ENCODE results near the gene SNTG2. TPM values are rescaled to one million over a fixed set of nuclear protein-coding genes. Genes with fewer than 3 reads are reported as not detected.

The SNTG2 gene
- total RNA-seq, 1 donor from 2014 or later, result 0.17 TPM

DNA sequence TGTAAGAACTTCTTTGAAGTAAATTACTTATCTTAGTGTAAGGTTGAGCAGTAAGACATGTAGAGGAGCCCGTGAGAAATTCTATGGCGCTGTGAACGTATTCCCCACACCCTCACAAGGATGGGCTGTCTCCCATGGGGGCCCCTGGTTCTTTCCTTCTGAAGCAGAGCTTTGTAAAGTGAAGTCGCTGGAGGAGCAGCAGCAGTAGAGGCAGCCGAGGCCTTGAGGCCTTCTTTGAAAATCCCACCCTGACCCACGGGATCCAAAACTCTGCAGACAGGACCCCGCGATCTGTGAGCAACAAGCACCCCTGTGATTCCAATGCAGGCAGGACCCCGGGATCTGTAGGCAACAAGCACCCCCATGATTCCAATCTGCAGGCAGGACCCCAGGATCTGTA, 23.8 kb upstream of the SNTG2 start:
- DNase-seq, result no peak

DNA sequence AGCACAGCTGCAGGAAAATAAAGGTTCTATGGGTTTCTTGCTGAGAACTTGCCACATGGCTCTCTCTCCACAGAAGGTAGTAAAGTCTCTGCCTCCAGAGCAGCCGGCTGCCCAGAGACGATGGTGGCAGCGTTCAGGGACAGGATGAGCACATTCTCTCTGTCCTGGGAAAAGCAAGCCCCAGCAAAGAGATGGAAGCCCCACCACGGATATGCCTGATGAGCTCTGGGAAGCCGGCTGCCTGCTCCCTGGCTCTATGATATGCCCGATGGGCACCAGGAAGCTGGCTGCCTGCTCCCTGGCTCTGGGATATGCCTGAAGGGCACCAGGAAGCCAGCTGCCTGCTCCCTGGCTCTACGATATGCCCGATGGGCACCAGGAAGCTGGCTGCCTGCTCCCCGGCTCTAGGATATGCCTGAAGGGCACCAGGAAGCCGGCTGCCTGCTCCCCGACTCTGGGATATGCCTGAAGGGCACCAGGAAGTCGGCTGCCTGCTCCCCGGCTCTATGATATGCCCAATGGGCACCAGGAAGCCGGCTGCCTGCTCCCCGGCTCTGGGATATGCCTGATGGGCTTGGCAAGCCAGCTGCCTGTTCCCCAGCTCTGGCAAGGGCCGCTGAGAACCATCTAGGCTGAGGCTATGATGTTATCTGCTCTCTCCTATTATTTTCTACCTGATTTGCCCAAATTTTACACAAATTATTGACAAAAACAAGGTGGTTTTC, 21.5 kb upstream of the SNTG2 start:
- DNase-seq, result no peak

DNA sequence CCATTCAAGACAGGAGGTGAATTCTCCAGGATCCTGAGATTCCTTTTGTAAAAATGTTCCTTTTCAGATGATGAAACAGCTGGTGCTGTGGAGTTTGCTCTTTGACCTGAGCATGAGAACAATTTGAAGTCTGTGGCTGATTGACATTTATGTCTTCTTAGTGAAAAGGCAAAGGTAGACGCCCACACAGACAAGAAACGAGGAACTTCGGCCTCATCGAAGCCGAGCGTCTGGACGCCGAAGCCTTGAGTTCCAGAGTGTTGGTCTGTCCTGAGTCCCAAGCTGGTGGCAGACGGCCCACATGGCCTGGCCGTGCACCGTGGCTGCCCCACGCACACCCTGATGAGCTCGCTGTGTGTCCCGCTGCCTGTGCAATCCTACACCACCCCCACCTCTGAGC, 20.7 kb upstream of the SNTG2 start:
- DNase-seq, result no peak

DNA sequence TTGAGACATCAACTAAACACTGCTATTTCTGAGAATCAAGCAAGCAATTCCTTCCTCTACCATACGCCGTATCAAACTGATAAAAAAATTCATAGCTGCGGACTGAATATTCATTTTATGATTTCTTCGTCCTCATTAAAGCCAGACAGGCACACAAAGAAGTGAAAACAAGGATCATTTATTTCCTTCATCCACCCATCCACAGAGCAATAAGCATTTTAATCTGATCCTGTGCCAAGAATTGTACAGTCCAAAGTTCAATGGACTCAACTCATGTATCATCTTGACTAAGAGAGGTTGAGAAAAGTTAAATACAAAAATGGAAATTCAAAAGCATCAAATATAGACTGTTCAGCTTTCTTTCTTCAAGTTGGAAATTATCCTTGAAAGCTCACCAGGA, 19.7 kb upstream of the SNTG2 start:
- DNase-seq, result no peak

DNA sequence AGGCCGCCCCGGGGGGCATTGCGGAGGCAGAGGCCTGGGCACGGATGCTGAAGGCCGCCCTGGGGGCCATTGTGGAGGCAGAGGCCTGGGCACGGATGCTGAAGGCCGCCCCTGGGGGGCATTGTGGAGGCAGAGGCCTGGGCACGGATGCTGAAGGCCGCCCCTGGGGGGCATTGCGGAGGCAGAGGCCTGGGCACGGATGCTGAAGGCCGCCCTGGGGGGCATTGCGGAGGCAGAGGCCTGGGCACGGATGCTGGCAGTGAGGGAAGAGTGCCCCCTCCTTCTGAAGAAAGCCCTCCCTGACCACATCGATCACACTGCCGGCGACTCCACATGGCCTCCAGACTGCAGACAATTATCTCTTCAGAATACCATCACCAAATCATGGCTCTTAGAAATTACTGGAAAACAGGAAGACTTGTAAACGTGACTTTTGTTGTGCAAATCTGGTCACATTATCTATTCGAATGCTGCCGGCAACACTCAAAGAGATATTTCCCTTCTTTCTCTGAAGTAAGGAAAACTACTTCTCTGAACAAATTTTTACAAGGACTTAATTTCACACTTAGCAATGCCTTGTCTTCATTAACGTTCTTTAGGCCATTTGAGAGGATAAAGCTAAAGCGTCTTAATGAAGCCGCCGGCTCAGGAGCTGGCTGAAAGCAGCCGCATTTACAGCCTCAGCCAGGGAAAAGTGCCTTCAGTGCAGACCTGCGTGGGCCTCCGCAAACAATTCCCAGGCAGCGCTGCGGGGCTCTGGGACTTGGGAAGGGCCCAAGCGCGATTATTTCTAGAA, 18.1 kb upstream of the SNTG2 start:
- DNase-seq, result no peak

GRCh38 chr2:933734-934295, 16.8 kb upstream of the SNTG2 start:
- DNase-seq, result no peak

GRCh38 chr2:937530-937929, 13.1 kb upstream of the SNTG2 start:
- DNase-seq, result no peak

- DNase-seq, result no peak
Observed at GRCh38 chr2:938181-939005, 12.3 kb upstream of the SNTG2 start.

DNA sequence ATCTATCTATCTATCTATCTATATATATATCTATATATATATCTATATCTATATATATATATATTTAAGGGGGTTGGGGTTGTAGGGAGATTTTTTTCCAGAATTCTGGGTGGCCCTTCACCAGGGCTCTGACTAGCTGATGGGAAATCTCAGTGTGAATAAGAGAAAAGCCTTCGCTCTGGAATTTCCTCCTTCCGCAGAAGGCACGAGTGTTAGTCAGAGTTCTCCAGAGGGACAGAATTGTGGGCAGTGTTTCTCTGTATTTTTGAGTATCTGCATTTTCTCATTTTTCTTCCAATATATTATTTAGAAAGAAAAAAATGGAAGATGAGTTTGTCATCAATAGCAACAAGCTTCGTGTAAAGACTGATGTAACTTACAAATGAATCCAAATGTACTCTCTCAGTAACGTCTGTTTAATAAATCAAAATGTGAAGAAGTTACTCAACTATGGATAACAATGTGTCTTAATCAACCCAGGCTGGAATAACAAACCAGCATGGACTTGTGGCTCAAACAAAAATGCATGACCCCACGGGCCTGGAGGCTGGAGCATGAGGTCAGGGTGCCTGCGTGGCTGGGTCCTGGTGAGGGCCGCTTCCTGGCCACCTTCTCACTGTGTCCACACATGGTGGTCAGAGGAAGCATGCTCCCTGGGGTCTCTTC, 10.6 kb upstream of the SNTG2 start:
- no peak for DNase-seq

GRCh38 chr2:941871-942270, 8.8 kb upstream of the SNTG2 start:
- DNase-seq, result no peak

- no peak for DNase-seq
Observed at GRCh38 chr2:942775-943460, 7.7 kb upstream of the SNTG2 start.

DNA sequence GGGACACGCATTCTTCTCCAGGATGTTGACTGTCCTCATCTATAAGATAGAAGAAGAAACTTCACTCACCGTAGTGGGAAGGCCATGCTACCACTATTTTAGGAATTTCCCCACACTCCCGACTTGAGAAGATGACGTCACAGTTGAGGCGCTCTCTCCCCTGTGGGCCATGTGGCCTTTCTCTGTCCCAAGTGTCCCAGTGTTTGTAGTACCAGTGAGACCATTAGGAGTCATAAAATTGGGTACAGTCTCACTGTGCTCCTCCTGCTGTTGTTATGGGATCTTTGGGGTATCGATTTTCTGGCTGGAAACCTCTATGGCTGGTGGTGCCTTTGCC, 7.2 kb upstream of the SNTG2 start:
- no peak for DNase-seq

GRCh38 chr2:943821-944220, 6.8 kb upstream of the SNTG2 start:
- DNase-seq, result no peak

GRCh38 chr2:944693-945092, 6.0 kb upstream of the SNTG2 start:
- DNase-seq, result no peak

DNA sequence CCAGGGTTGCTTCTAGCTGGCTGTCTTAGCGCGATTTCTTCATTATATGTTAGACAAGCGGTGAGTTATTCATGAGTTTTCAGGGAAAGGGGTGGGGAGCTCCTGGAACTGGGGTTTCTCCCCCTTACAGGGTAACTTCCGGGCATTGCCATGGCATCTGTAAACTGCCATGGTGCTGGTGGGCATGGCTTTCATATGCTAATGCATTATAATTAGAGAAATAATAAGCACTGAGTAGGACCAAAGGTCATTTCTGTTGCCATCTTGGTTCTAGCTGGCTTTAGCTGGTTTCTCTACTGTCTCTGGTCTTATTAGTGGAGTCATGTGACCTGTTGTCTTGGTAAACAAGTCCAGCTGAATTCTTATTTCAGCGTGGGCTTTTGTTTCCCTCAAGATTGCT, 5.5 kb upstream of the SNTG2 start:
- DNase-seq, result no peak

DNA sequence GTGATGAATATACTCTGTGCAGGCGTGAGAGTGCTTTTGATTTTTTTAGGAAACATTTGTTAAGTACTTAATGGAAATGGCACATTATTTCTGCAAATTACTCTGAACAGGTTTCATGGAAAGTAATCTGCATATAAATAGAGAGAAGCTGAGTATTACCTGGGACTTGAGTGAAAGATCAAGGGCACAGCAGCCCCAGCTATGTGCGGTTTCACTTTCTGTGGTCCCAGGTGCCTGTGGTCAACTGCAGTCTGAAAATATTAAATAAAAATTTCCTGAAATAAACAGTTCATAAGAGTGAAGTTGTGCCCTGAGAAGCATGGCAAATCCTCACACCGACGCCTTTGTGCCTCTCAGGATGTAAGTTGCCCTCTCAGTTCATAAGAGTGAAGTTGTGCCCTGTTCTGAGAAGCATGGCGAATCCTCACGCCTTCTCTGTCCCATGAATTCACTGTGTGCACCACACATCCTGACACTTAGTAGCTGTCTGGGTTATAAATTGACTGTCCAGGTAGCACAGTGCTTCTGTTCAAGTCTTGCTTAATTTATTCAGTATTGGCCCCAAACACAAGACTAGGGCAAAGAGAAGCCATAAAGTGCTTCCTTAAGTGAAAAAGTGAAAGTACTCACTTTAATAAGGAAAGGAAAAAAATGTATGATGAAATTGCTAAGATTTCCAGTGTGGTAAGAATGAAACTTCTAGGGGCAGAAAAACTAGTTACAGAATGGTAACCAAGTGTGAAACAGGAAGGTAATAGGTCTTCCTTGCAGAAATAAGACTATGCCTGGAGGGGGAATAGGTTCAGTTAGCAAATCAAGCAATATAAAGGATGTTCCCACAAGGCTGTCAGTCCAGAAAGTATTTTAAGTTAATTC, 4.3 kb upstream of the SNTG2 start:
- no peak for DNase-seq

GRCh38 chr2:949384-950079, 1.1 kb upstream of the SNTG2 start:
- no peak for DNase-seq

- DNase-seq, result no peak
Observed at GRCh38 chr2:951224-952006, 766 bp downstream of the SNTG2 start.

- no peak for DNase-seq
Observed at GRCh38 chr2:953408-953807, 2.8 kb downstream of the SNTG2 start.

Measured in dermis blood vessel endothelial cell (primary cell).